Neuronal stem cell (in vitro differentiated cells): Measurements from ENCODE around the gene MAFG.

Experiments
- DNase-seq: peaks from one replicate; pipeline ENCODE4 v3.0.0-alpha.2; 2013; ENCODE audit warnings: low spot score
- H2AFZ ChIP-seq: one replicate; pipeline ENCODE4 v1.6.1; 2013; ENCODE audit warnings: mild to moderate bottlenecking, low read length, inconsistent platforms
- H2AK5ac ChIP-seq: 2 replicates; pipeline ENCODE4 v1.6.1; 2013; ENCODE audit warnings: low read depth, mild to moderate bottlenecking, inconsistent platforms, low read length, moderate library complexity, mixed read lengths
- H2BK120ac ChIP-seq: 2 replicates; pipeline ENCODE4 v1.6.1; 2013; ENCODE audit warnings: low read depth, mild to moderate bottlenecking, inconsistent platforms, low read length, moderate library complexity, mixed read lengths
- H2BK12ac ChIP-seq: one replicate; pipeline ENCODE4 v1.6.1; 2013; ENCODE audit warnings: low read length, inconsistent platforms
- H2BK15ac ChIP-seq: 2 replicates; pipeline ENCODE4 v1.6.1; 2013; ENCODE audit warnings: mild to moderate bottlenecking, low read length, inconsistent platforms, mixed read lengths
- H2BK5ac ChIP-seq: one replicate; pipeline ENCODE4 v1.6.1; 2013; ENCODE audit warnings: inconsistent platforms, mild to moderate bottlenecking, low read length, moderate library complexity
- H3K14ac ChIP-seq: one replicate; pipeline ENCODE4 v1.6.1; 2013; ENCODE audit warnings: low read length, inconsistent platforms
- H3K18ac ChIP-seq: 2 replicates; pipeline ENCODE4 v1.6.1; 2013; ENCODE audit warnings: low read length, inconsistent platforms
- H3K23ac ChIP-seq: 2 replicates; pipeline ENCODE4 v1.6.1; 2013; ENCODE audit warnings: low read depth, mild to moderate bottlenecking, mixed read lengths, low read length, inconsistent platforms; ENCODE audit not compliant: poor library complexity
- H3K27ac ChIP-seq: replicated peaks from 3 replicates; pipeline ENCODE4 v1.5.1; 2013; ENCODE audit warnings: low read length, inconsistent platforms
- H3K27me3 ChIP-seq, 3 experiments: 2 replicates each; pipeline ENCODE4 v1.6.1; 2013; ENCODE audit warnings: low read length in 3 of 3, mild to moderate bottlenecking in 2 of 3, inconsistent platforms in 1 of 3, low read depth in 1 of 3, mixed read lengths in 1 of 3, moderate library complexity in 1 of 3; ENCODE audit not compliant: control insufficient read depth in 3 of 3, insufficient read depth in 3 of 3
- H3K36me3 ChIP-seq, 2 donors: replicated peaks in 1 of 2; 2 replicates each; pipeline ENCODE4 v1.6.1; 2013; ENCODE audit warnings: low read length in 2 of 2; ENCODE audit not compliant: control insufficient read depth in 2 of 2, insufficient read depth in 2 of 2
- H3K4ac ChIP-seq: 2 replicates; pipeline ENCODE4 v1.6.1; 2013; ENCODE audit warnings: inconsistent platforms, mild to moderate bottlenecking, low read length, moderate library complexity
- H3K4me1 ChIP-seq, 2 donors: 1 replicate in 1 of 2; 2 replicates in 1 of 2; pipeline ENCODE4 v1.6.1; 2013; ENCODE audit warnings: low read length in 2 of 2, low read depth in 1 of 2; ENCODE audit not compliant: control insufficient read depth in 2 of 2, insufficient read depth in 1 of 2
- H3K4me2 ChIP-seq: one replicate; pipeline ENCODE4 v1.6.1; 2013; ENCODE audit warnings: mild to moderate bottlenecking, low read length, inconsistent platforms; ENCODE audit not compliant: insufficient read depth, poor library complexity, severe bottlenecking
- H3K4me3 ChIP-seq, 2 donors: 2 replicates each; pipeline ENCODE4 v1.5.1; 2013; ENCODE audit warnings: low read length in 2 of 2, mild to moderate bottlenecking in 2 of 2, inconsistent platforms in 1 of 2, moderate library complexity in 1 of 2
- H3K79me1 ChIP-seq: one replicate; pipeline ENCODE4 v1.6.1; 2013; ENCODE audit warnings: low read depth, mild to moderate bottlenecking, inconsistent platforms, low read length, moderate library complexity
- H3K9ac ChIP-seq: one replicate; pipeline ENCODE4 v1.6.1; 2013; ENCODE audit warnings: mild to moderate bottlenecking, low read depth, low read length, inconsistent platforms; ENCODE audit not compliant: poor library complexity
- H3K9me3 ChIP-seq, 2 donors: replicated peaks in 1 of 2; 2 replicates each; pipeline versions ENCODE3 to v1.6.1; 2013; ENCODE audit warnings: low read length in 2 of 2, mild to moderate bottlenecking in 2 of 2, inconsistent platforms in 1 of 2, low read depth in 1 of 2, mixed read lengths in 1 of 2, moderate library complexity in 1 of 2; ENCODE audit not compliant: control insufficient read depth in 2 of 2, insufficient read depth in 1 of 2
- H4K8ac ChIP-seq: one replicate; pipeline ENCODE4 v1.6.1; 2013; ENCODE audit warnings: low read depth, mild to moderate bottlenecking, inconsistent platforms, low read length, moderate library complexity
- H4K91ac ChIP-seq: one replicate; pipeline ENCODE4 v1.6.1; 2013; ENCODE audit warnings: low read length, low read depth, mild to moderate bottlenecking, inconsistent platforms; ENCODE audit not compliant: poor library complexity
- WGBS, 2 donors: extraction: QIAGEN DNeasy Blood & Tissue Kit; methylation state at CpG; one replicate each; pipeline ENCODE4 v1.1.7; 2013; ENCODE audit warnings: missing lambda C conversion rate in 2 of 2, mixed read lengths in 1 of 2; ENCODE audit not compliant: insufficient read length in 2 of 2, insufficient replicate concordance in 1 of 2; ENCODE audit errors: extremely low coverage in 2 of 2; 5-methylcytosine and 5-hydroxymethylcytosine counted together

MAFG gene

DNA sequence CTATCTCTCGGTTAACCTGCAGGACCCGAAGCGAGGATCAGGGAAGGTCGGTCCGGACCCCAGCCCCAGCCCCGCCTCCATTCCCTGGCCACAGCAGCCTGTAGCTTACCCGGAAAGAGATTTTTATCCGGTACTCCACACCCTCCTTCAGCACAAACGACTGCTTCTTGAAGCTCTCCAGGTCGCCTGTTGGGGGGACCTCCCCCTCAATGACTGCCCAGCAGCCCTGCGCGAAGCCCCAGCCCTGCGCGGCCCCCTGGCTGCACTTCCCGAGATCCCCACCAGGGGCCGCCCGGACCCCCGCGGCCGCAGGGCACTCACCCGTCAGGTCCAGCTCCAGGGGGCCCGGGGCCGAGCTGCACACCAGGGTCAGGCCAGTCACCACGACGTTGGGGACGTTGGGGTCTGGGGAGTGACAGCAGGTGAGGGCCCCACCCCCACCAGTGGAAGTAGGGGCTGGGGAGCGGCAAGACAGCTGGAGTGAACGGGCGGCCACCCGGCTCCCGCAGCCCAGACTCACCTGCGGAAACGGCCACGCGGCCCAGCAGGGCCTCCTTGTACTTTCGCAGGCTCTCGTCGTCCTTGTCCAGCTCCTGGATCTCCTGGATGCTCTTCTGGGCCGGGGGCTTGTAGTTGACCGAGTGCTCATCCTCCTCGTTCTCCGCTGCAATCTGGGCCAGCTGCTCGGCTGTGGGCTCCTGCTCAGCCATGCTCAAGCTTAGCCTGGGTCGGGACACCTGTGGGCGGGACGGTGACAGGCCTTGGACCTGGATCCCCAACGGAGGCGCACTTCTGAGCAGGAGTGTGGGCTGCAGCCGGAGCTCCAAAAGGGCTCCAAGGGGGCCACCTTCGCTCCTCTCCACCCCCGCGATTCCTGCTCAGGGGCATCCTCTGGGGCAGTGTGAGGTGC lies 58.1 kb downstream of the MAFG start:
- no peak overlapping the region for H3K4ac ChIP-seq
- peak overlapping the region; percentile 45 for H3K18ac ChIP-seq
- H3K4me2 ChIP-seq, result peak overlapping the region; percentile 90
- H3K9ac ChIP-seq, result peak overlapping the region; percentile 92
- H4K8ac ChIP-seq, result no peak overlapping the region
- H2BK12ac ChIP-seq, result no peak overlapping the region
- no peak overlapping the region for H2BK15ac ChIP-seq
- peak overlapping the region; percentile 98 for H2AK5ac ChIP-seq
- H3K14ac ChIP-seq, result no peak overlapping the region
- H3K4me3 ChIP-seq, result peak overlapping the region; percentile 84 to 94
- H2AFZ ChIP-seq, result no peak overlapping the region
- H3K4me1 ChIP-seq, result peaks cover 17 to 20% of the 10 kb centered on the region in 2 donors
- peak overlapping the region; percentile 99 for H3K23ac ChIP-seq
- peaks cover 31% of the 10 kb centered on the region for H3K79me1 ChIP-seq
- no peak overlapping the region for H4K91ac ChIP-seq
- H3K36me3 ChIP-seq, result peaks cover 26 to 51% of the 10 kb centered on the region in 2 donors
- peak overlapping the region; percentile 57 for H3K27ac ChIP-seq
- WGBS, 2 donors, result no CpG with 5 or more reads among the region's 52 CpGs
- peaks cover 0 to 1% of the 10 kb centered on the region in 2 donors for H3K9me3 ChIP-seq
- no peak overlapping the region for H2BK120ac ChIP-seq
- peak overlapping the region; percentile 71 for H2BK5ac ChIP-seq
- no peak for DNase-seq
- no peaks in the 10 kb centered on the region for H3K27me3 ChIP-seq

DNA sequence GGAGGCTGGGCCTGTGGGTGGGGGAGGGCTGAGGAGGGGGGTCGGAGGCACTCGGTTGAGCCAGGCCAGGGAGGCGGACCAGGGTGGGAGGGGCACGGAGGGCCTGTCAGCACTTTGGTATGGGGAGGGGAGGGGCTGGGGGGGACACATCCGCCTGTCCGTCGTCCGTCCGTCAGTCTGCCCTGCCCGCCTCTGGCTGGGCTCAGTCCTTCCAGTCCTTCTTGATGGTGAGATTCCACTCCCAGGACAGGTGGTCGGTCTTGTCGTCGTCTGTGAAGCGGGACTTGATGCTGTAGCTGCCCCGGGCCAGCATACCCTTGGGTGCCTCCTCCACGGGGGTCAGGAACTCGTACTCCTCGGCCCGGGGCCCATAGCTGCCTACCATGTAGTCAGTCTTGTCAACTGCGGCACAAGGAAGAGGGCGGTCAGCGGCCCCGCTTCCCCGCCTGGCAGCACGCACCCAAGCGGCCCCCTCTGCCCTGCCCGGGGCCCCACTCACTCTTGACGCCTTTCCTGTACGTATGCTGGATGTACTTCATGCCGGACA lies 58.8 kb downstream of the MAFG start:
- Histone ChIP-seq H3K14ac (no peak overlapping the region), H2BK120ac (no peak overlapping the region), H3K9me3 (peaks cover 0 to under 1% of the 10 kb centered on the region in 2 donors), H3K27ac (peak overlapping the region; percentile 57), H2AFZ (no peak overlapping the region), H3K4me2 (no peak overlapping the region), H3K4me3 (no peak overlapping the region), H3K4ac (no peak overlapping the region), H3K27me3 (no peaks in the 10 kb centered on the region), H3K36me3 (peaks cover 29 to 58% of the 10 kb centered on the region in 2 donors), H4K91ac (no peak overlapping the region), H3K9ac (peak overlapping the region; percentile 72), H3K23ac (peak overlapping the region; percentile 99), H4K8ac (no peak overlapping the region), H3K18ac (peak overlapping the region; percentile 45), H2BK5ac (no peak overlapping the region), H2BK12ac (no peak overlapping the region), H3K4me1 (peaks cover 17 to 20% of the 10 kb centered on the region in 2 donors), H3K79me1 (peaks cover 33% of the 10 kb centered on the region), H2AK5ac (peak overlapping the region; percentile 66), H2BK15ac (no peak overlapping the region)
- DNase-seq, result no peak
- no CpG with 5 or more reads among the region's 30 CpGs for WGBS, 2 donors
